NCI-H82 treated with DMSO at 0.1 percent for 48 hours (cell line): ENCODE results near the gene SYT15B.
"Not testable (repeated sequence)": the region's sequence is repeated elsewhere in the genome, so short reads cannot be mapped to it uniquely, and the experiment has no call there.

Experiments
- DNase-seq: peaks from one replicate; lab custom pipeline; 2025; ENCODE audit not compliant: unreplicated experiment; lab: John Stamatoyannopoulos, UW

Gene SYT15B

DNA sequence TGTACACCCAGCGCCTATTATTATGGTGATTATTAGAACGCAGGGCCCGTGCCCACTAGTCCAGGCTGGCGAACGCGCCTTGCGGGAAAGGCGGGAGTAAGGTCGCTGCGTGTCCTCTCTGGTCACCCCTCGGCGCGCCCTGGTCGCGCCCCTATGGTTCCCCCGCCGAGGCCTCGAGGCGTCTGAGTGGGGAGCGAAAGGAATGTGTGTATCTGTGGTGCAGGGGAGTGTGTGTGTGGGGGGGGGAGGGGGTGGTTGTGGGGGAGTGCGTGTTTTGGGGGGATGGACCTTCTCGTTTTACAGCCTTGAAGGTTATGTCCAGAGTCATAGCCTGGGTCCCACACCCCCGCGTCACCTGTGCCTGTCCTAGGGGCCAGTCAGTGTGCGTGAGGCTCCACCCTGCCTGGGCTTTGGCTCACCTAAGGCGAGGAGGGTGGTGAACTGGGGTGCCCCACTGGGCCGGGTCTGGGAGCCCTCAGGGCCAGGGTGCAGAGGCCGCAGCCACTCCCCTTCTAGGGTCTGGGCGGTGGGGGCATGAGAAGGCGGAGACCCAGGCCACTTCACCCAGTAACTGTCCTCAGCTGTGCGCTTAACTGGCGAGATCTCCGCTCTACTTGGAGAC, at the start of gene SYT15B:
Gene SYT15B (minus strand): TSS at position 39 of the 622 bp plus-strand sequence. CDS start 952 bp downstream, outside the sequence.
- not testable (repeated sequence) for DNase-seq

DNA sequence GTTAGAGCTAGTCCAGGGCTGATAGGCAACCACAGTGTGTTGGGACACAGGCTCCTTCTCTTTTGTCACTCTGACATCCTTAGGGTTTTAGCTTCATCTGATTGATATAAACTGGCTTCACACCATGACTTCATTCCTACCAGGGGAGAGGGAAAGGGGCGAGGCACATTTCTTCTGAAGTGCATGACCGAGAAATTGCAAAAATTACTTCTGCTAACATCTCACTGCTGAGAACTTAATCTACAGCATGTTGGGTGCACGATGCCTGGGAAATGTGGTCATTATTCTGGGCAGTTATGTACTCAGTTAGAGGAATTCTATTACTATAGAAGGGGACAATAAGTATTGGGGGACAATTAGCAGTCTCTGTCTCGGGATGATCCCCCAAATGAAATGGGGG, 16.2 kb upstream of the SYT15B start:
- DNase-seq = not testable (repeated sequence)

DNA sequence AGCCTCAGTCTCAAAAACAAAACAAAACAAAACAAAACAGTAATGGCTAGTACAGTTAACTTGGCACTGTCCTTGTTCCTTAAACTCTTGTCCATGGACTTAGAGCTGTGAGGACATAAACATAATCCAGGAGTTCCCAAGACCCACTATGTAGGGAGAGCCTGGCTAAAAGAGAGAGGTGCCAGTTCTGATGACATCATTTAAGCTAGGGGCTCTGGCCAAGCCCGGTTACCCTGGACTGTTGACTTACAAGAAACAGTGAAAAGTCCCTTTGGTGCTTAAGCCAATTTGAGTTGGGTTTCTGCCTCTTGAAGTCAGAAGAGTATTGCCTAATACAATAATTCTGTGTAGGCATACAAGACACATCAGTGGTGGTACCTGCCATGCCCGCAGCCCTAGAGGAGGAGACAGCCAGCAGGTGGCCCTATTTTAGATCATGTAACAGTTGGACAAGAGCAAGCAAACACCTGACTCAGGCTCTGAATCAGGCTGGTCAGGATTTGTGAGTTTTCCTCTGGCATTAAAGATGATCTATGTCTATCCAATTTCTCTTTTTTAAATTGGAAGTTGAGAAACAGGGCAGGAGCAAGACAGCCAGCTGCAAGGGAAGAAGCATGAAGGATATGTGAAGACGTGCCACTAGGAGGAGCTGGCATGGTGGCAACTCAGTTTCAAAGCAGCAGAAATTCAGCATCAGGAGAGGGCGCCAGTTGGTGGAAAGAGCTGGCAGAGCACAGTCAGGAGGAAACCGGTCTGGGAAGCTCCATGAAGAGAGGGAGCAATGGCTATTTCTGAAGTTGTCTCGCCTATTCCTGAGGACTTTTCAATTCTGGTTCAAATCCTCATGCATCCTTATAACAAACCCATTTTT, 12.2 kb upstream of the SYT15B start:
- not testable (repeated sequence) for DNase-seq

DNA sequence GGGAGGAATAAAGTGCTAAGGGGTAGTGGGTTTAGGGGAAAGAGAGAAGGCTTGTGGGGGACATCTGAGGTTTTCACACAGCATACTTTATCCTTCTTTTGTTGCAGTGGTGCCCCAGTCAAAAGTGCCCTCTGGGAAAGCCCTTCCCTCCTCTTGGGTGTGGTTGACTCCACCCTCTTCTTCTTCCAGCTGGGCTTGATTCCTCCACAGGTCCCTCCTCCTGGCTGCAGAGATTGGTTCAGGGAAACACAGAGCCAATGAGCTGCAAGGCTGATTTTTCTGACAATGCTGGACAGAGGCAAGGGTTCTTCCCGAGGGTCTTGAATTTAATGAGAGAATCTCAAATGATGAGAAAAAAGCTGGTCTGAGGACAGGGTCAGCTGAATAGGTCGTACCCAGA, 7.4 kb upstream of the SYT15B start:
- DNase-seq = not testable (repeated sequence)

DNA sequence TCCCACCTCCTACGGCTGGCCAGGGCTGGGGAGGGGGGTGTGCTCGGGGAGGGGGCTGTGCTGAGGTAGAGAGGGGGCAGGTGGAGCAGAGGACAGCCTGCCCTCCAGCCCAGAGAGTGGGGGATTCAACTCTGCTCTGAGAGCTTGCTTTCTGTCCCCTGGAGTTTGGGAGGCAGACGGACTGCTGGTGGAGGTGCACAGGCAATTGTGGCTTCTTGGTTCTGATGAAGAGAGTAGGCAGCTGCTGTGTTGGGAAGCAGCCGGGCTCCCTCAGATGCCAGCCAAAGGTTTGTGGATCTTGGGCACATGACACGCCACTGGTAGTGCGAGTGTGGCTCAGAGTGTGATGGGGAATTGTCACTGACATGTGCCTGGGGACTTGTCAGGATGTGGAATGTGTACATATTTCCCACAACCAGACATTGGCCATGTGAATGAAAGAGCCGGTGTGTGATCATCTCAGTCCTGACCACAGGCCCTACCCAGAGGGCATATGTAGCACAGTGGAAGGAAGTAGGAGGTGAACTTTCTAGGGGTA, 5.3 kb upstream of the SYT15B start:
- not testable (repeated sequence) for DNase-seq

DNA sequence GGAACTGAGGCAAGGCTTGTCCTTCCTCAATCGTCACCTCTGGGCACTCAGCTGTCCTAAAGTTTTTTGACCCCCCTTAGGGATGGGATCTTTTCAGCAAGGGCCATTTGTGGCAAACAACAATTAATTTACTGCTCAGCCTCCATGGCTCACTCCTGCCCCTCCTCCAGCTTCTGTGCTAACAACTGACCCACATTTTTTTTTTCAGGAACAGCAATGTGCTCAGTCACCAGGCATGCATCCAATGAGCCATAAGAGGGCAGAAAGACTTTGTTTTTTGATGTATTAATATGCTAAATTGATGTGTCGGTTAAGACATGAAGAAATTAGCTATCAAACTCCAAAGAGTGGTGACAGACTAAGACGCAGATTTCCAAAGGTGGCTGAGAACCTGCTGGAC, 4.7 kb upstream of the SYT15B start:
- DNase-seq = not testable (repeated sequence)

DNA sequence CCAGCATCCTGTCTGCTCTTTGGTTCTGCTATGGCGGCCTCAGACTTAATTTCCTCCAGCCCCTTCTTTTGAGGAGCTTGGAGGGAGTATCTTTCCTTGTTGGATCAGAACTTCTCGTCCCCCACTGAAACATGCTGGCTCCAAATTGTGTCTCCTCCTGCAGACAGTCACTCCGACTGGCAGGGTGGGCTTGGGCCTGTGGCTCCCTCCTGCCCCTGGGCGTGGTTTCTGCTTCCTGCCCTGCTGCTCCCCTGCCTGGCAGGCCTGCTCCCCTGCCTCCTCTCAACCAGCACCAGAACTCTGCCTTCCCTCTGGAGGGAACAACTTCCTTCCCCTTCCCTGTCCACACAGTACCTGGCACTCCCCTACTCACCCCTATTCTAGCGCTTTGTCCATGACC, 3.8 kb upstream of the SYT15B start:
- DNase-seq = not testable (repeated sequence)

DNA sequence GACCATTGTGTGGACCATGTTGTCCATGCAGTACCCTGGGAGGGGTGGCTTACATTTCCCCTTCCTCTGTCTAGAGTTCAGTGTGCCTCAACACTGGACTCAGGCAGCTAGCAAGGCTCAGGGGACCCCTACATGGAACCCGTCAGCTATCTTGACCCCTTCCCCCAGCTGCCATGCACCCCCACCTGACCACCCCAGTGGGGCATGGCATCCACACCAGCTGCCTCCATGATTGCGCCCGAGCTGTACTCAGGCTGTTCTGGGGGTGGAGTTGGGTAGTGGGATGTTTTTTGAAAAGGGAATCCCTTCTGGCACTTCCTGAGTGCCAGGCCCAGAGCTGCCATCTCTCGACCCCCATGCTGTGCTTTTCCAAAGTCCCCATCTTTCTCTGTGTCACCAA, 1.8 kb upstream of the SYT15B start:
- not testable (repeated sequence) for DNase-seq

DNA sequence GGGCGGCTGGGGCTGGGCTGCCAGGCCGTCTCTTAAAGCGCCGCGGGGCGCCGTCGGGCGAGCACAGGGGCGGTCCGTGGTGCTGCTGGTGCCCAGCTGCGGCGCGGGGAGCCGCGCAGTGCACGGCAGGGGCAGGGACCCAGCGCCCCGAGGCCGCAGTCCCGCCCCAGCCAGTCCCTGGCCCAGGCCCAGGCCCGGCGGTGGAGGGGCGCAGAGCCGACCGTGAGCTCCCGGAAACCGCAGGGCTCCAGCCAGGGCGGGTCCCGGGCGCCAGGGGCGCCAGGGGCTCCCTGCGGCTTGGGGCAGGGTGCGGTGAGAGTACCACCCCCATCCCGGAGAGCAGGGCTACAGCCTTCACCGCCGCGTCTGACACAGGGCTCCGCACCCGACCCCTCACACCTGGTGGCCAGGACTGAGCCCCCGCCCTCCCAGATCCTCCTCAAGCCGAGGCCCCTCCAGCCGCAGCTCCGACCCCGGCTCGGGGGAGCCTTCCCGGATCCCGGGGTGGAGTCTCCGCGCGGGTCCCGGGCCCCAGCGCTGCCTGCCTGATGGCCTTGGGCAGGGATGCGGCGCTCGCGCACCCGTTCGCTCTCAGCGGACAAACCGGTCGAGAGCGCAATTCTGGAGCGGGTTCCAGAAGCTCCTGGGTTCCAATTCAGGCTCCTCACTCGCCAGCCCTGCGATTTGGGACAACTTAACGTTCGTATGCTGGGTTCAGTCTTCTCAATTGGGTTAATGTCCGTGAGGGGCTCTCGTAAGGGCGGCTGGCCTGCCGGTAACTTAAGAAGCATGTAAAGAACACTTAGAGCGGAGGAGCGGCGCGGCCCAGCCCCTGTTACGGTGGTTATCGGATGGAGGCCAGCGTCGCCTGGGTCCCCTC, 478 bp downstream of the SYT15B start:
- DNase-seq = not testable (repeated sequence)

DNA sequence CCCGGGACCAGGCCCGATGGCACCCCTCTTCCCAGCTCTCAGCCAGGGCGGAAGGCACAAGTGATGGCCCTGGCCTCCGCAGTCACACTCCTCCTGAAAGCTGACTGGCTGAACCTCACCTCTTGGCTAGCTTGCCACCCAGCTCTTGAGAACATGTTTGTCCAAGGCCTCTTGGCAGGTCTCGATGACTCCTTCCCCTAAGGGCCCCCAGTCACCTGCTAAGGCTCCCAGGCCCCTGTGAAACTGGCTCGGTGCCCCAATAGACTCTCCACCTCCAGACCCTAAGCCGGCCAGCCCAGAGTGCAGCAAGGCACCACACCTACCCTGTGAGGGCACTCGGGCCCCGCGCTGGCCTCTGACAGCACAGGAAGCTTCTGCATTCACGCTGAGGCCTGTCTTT, 4.5 kb downstream of the SYT15B start:
- not testable (repeated sequence) for DNase-seq

DNA sequence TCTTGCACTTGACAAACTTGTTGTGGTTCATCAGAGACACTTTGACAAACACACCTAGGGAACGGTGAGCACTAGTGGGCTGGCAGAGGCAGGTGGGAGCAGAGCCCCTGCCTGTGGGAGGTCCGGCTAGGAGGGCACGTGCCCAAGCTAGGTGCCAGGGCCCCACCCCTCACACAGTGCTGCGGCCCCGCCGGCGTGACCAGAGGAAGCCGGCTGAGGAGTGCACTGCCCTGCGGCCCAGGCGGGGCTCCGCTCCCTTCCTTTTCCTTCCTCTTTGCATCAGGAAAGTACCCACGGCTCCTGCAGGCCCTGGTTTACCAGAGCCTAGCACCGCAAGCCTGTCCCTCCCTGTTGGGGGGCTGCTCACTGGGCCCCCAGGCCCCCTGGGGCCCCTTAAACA, 7.2 kb downstream of the SYT15B start:
- not testable (repeated sequence) for DNase-seq

DNA sequence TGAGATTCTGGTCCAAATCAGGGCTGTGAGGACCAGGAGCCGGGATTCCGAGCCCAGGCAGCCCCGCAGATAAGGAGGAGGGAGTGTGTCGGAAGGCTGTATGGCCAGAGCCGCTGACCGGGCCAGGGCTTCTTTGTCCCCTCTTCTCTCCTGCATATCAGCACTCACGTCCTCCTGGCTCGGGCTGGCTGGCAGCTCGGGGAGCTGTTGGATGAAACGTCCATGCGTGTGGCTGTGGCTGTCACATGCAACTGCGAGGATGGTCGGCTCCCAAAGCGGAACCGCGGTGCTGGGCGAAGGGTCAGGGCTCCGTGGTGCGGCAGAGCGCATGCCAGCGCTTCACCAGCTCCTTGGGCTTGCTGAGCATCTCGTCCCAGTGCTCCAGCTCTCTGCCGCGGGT, 9.5 kb downstream of the SYT15B start:
- DNase-seq = not testable (repeated sequence)

DNA sequence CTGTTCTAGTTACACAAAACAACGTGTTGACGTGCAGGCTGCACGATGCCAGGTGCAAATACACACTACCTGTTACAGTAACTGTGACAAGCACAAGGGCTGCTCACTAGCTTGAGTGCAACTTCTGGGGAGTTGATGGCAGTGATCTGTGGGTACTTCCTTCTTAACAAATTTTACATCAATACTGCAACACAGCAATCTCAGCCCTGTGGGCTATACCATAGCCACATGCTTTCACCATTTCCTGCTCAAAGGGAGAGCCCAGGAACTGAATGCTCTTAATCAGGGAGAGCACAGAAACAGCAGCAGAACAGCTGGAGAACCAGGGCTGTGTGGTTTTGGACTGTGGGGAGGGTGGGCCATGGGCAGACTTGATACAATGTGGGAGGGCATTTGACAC, 10.2 kb downstream of the SYT15B start:
- DNase-seq = not testable (repeated sequence)

DNA sequence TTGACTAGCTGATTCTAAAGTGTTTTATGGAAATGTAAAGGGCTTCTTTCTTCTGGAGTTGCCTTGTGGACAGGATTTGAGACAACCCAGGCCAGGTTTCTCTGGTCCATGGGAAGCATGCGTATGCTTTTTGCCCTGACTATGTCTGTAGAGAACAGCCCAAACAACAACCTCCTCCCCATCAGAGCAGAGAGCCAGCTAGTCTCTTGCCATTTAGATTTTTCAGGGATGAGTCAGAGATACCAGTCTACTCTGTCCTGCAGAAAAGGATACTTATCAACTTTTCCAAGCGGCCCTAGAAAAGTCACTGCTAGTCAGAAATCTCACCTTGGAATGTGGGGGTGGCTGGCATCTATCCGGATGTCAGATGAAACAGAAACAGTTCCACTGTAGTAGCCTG, 11.6 kb downstream of the SYT15B start:
- not testable (repeated sequence) for DNase-seq

DNA sequence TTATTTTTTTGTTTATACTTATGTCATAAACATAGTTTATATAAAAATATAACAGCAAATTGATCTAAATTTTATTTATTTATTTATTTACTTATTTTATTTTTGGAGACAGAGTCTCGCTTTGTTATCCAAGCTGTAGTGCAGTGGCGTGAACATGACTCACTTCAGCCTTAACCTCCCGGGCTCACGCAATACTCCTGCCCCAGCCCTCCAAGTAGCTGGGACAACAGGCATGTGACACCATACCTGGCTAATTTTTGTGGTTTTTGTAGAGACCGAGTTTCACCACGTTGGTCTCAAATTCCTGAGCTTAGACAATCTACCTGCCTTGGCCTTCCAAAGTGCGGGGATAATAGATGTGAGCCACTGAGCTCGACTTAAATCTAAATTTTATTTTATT, 13.0 kb downstream of the SYT15B start:
- not testable (repeated sequence) for DNase-seq

DNA sequence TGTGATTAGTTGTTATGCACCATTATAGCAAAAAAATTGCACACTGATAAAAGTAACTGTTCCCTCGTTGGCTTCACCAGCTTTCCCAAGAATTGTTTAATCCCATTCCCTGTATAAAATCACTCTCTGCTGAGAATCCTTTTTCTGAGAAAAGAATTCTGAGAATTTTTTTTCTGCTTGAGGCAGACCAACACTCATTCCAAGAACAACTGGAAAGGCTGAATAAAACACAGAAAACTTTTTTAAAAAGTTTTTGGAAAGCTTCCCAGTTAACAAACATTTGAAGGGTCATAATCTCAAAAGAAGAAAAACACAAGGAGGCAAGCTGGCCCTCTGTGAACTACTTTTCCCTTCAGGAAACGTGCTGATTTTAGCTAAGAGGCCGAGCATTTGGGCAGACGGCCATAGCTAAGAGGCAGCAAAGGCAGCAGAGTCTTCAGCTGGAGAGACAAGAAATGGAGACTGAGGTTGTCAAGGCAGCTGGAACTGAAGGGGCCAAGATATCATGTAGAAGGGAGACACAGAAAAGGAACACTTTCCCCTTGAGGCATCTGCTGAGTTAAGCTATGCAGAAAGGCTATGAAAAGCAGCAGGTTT, 16.5 kb downstream of the SYT15B start:
- not testable (repeated sequence) for DNase-seq

DNA sequence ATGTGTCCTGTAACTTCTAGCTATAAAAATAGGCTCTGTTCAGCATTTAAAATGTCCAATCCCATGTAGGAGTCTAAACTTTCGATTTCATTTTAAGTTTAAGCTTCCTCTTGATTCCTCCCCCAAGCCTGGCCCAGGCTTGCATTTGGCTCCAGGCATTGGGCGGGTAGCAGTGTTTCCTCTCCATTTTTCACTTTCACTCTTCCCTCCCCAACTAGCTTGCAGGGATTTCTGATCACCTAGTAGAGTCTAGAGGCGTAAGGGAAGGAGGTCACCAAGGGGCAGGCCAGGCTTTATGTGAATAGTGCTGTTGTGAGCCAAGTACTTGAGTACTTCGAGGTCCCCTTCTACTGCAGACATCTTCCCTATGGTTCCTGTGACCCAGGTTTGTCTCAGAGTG, 18.5 kb downstream of the SYT15B start:
- DNase-seq = not testable (repeated sequence)

DNA sequence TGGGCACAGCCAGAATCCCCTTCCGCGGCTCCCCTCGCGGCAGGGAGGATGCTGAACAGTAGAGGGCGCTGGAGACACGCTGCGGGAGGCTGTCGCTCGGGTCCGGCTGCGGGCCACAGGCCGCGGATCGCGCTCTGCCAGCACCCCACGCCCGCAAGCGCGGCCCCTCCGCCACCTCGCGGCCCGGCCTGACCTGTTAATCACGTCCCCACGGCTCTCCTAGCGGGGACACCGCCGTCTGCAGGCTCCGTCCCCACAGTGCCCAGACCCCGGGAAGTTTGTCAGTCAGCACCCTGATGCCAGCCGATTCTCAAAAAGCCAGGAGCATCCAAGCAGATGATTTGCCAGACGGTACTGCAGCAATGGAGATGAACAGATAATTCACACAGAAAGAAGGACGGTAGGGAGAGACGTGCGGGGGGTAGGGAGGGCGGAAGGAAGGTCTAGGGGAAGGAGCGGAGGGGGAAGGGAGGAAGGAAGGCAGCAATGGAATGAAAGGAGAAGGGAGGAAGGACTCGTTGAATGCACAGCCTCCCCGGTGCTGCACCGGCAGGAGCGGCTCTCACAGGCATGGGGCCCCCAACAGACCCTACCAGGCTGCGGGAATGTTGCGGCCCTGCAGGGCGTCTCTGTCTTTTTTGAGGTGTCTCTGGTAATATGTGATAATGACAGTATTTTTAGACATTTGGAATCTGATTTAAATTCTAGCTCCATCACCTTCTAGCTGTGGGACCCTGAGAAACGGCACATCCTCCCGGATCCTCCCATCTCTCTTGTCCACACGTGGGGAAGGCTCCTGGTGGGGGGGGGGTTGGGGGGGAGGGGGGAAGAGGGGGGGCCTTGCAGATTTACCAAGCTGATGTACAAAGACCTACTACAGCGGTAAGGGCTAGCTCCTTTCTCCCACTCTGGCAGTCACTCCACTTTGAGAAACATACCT, 19.5 kb downstream of the SYT15B start:
- not testable (repeated sequence) for DNase-seq

DNA sequence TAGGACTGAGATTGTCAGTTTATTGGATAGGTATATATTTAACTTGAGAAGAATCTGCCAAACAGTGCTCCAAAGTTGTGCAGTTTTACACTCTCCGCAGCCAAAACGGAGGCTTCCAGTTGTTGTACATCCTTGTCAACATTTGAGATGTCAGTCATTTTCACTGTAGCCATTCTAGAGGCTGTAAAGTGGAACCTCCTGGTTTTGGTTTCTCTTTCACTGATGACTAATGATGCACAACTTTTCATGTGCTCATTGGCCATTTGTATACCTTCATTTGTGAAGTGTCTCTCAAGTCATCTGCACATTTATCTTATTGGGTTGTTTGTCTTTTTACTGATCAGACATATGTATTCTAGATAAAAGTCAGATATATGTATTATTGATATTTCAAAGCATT, 22.5 kb downstream of the SYT15B start:
- not testable (repeated sequence) for DNase-seq
